IMR-90 (cell line): ENCODE data around the gene SRRM4.

Experiments
- CHD1 ChIP-seq: IDR thresholded peaks from 2 replicates; pipeline ENCODE4 v1.6.1; 2012; ENCODE audit warnings: low read depth, low read length, improper control_type of control experiment
- POLR2A ChIP-seq: IDR thresholded peaks from 2 replicates; pipeline ENCODE4 v1.6.1; 2012; ENCODE audit warnings: mild to moderate bottlenecking, low read depth, low read length
- RAD21 ChIP-seq: IDR thresholded peaks from 2 replicates; pipeline ENCODE4 v1.6.1; 2012; ENCODE audit warnings: low read length, improper control_type of control experiment
- RCOR1 ChIP-seq: IDR thresholded peaks from 2 replicates; pipeline ENCODE4 v1.6.1; 2012; ENCODE audit warnings: mild to moderate bottlenecking, low read length, improper control_type of control experiment; ENCODE audit not compliant: insufficient replicate concordance
- RFX5 ChIP-seq: IDR thresholded peaks from 2 replicates; pipeline ENCODE4 v1.8.0; 2012; ENCODE audit warnings: low read depth, mild to moderate bottlenecking, low read length, moderate library complexity
- SMC3 ChIP-seq: fragments of 150-350 bp; IDR thresholded peaks from 2 replicates; pipeline ENCODE4 v1.6.1; 2016; ENCODE audit warnings: low read depth, mild to moderate bottlenecking, antibody characterized with exemption, low read length, moderate library complexity
- TF ChIP-seq, protein P1 (sequence below): conservative IDR thresholded peaks from 2 replicates; pipeline ENCODE4 v1.5.1; 2012; ENCODE audit warnings: mild to moderate bottlenecking, low read depth, low read length, improper control_type of control experiment

DNA sequence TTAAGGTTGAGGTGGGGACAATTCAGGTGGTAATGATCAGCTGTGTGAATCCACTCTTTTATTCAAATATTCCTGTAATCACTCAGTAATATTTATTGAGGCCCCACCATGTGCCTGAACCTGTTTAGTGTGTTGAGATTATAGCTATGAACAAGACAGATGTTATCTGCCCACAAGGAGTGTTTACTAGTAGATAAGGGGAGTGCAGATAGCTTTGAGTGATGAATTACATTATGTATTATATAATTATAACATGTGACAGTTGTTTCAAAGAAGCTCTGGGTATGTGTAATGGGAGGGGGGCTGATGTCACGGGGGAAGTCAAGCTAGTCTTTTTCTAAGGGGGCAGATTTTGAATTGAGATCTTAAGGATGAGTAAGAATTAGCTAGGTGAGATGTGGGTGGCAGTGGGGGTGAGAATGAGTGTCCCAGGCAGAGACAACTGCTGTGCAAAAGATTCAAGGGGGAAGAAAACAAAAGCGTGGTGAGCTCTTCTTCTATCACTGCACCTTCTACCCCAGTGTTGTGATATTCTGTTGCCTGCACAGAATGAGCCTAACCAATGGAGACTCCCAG, 21.3 kb upstream of the SRRM4 start:
- TF ChIP-seq, protein P1, sequence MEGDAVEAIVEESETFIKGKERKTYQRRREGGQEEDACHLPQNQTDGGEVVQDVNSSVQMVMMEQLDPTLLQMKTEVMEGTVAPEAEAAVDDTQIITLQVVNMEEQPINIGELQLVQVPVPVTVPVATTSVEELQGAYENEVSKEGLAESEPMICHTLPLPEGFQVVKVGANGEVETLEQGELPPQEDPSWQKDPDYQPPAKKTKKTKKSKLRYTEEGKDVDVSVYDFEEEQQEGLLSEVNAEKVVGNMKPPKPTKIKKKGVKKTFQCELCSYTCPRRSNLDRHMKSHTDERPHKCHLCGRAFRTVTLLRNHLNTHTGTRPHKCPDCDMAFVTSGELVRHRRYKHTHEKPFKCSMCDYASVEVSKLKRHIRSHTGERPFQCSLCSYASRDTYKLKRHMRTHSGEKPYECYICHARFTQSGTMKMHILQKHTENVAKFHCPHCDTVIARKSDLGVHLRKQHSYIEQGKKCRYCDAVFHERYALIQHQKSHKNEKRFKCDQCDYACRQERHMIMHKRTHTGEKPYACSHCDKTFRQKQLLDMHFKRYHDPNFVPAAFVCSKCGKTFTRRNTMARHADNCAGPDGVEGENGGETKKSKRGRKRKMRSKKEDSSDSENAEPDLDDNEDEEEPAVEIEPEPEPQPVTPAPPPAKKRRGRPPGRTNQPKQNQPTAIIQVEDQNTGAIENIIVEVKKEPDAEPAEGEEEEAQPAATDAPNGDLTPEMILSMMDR: no peak
- TF ChIP-seq SMC3 (no peak), POLR2A (no peak), RAD21 (no peak), RFX5 (no peak), RCOR1 (no peak), CHD1 (no peak)
